Measurements from ENCODE around the gene SLC25A43. TPM values are rescaled to one million over a fixed set of nuclear protein-coding genes. Genes with fewer than 3 reads are reported as not detected.

SLC25A43 gene
- polyA plus RNA-seq, 1 of the 3 experiments (the other 2 are of a cell fraction): 13.2 TPM

- ChIA-PET CTCF (interaction anchor here (1.2 kb wide), 1 partner anchor 12 kb away, joined by 3 read pairs; no protein-coding TSS in a partner anchor), POLR2A (no interaction called here)
- Histone ChIP-seq H3K9ac (no peak overlapping the region), H4K20me1 (ENCODE audit: insufficient read depth) (no peaks in the 10 kb centered on the region), H3K4me3 (ENCODE audit: low read depth in 2 of 2, low read length in 1 of 2) (no peak overlapping the region), H3F3A (replicated peaks; ENCODE audit: insufficient read depth) (no peaks in the 10 kb centered on the region), H3K9me2 (no peaks in the 10 kb centered on the region), H3K4me2 (no peak overlapping the region), H3K9me3 (no peaks in the 10 kb centered on the region), H3K27me3 (ENCODE audit: insufficient read depth) (no peaks in the 10 kb centered on the region; the same call in 1 of the 2 replicates), H3K36me3 (replicated peaks in 1 of 2; ENCODE audit: control insufficient read depth in 1 of 2, insufficient read depth in 2 of 2, low read length in 1 of 2) (no peaks in the 10 kb centered on the region), H3K79me2 (ENCODE audit: insufficient read depth) (no peaks in the 10 kb centered on the region), H3K27ac (ENCODE audit: low read depth in 2 of 2, low read length in 1 of 2) (no peak overlapping the region), H2AFZ (ENCODE audit: low read depth) (no peak overlapping the region), H3K4me1 (ENCODE audit: control insufficient read depth in 1 of 2, insufficient read depth in 2 of 2, low read depth in 1 of 2, low read length in 1 of 2) (no peaks in the 10 kb centered on the region)
- no peak for TF ChIP-seq MEF2A (IDR thresholded peaks at IDR 0.05; ENCODE audit: borderline replicate concordance, low read depth)
- DNase-seq: no peak
- 18% methylated on average over 1 of the region's 1 CpG for WGBS (ENCODE audit: low lambda C conversion rate)
Measured at GRCh38 chrX:119381349-119381944, 17.7 kb upstream of the SLC25A43 start.

- Histone ChIP-seq H3K27ac (ENCODE audit: low read depth in 2 of 2, low read length in 1 of 2) (no peak overlapping the region), H2AFZ (ENCODE audit: low read depth) (no peak overlapping the region), H3K36me3 (replicated peaks in 1 of 2; ENCODE audit: control insufficient read depth in 1 of 2, insufficient read depth in 2 of 2, low read length in 1 of 2) (no peaks in the 10 kb centered on the region), H3K9me3 (no peaks in the 10 kb centered on the region), H3K79me2 (ENCODE audit: insufficient read depth) (no peaks in the 10 kb centered on the region), H4K20me1 (ENCODE audit: insufficient read depth) (no peaks in the 10 kb centered on the region), H3K9me2 (no peaks in the 10 kb centered on the region), H3K4me3 (ENCODE audit: low read depth in 2 of 2, low read length in 1 of 2) (no peak overlapping the region), H3K4me1 (ENCODE audit: control insufficient read depth in 1 of 2, insufficient read depth in 2 of 2, low read depth in 1 of 2, low read length in 1 of 2) (no peaks in the 10 kb centered on the region), H3F3A (replicated peaks; ENCODE audit: insufficient read depth) (no peaks in the 10 kb centered on the region), H3K9ac (no peak overlapping the region), H3K4me2 (no peak overlapping the region), H3K27me3 (ENCODE audit: insufficient read depth) (no peaks in the 10 kb centered on the region; the same call in 1 of the 2 replicates)
- no peak for TF ChIP-seq ZBTB33 (IDR thresholded peaks at IDR 0.05; ENCODE audit: borderline replicate concordance, low read depth)
- TF ChIP-seq FOXJ3 (CRISPR knock-in tag; IDR thresholded peaks at IDR 0.05): no peak
- TF ChIP-seq CHD2 (IDR thresholded peaks at IDR 0.05; ENCODE audit: low read length, partially characterized antibody): no peak
- no peak for TF ChIP-seq EZH2phosphoT487 (IDR thresholded peaks at IDR 0.05; ENCODE audit: borderline replicate concordance, low read depth)
- no peak for TF ChIP-seq USF2 (IDR thresholded peaks at IDR 0.05; ENCODE audit: borderline replicate concordance, low read depth, low read length)
- no peak for TF ChIP-seq GABPA (IDR thresholded peaks at IDR 0.05; ENCODE audit: low read depth)
- no peak for TF ChIP-seq PBX3 (IDR thresholded peaks at IDR 0.05)
- no peak for TF ChIP-seq NRF1 (IDR thresholded peaks at IDR 0.05; ENCODE audit: low read depth, low read length)
- TF ChIP-seq NFIC (IDR thresholded peaks at IDR 0.05; ENCODE audit: borderline replicate concordance): no peak
- no peak for TF ChIP-seq TCF12 (IDR thresholded peaks at IDR 0.05)
- no peak for TF ChIP-seq USF1 (IDR thresholded peaks at IDR 0.05; ENCODE audit: borderline replicate concordance, low read depth)
- TF ChIP-seq YY1 (IDR thresholded peaks at IDR 0.05; ENCODE audit: low read depth): no peak
- no peak for TF ChIP-seq IRF3 (IDR thresholded peaks at IDR 0.05; ENCODE audit: low read depth, low read length)
- no peak for TF ChIP-seq TAF1 (IDR thresholded peaks at IDR 0.05; ENCODE audit: borderline replicate concordance, low read depth, low read length)
- no peak for TF ChIP-seq FOSL2 (IDR thresholded peaks at IDR 0.05; ENCODE audit: borderline replicate concordance, low read depth)
- no peak for TF ChIP-seq MAX (IDR thresholded peaks at IDR 0.05; ENCODE audit: low read depth)
- TF ChIP-seq SMC3 (IDR thresholded peaks at IDR 0.05; ENCODE audit: low read depth, low read length): no peak
- POLR2A ChIA-PET: no interaction called here
- CTCF ChIA-PET: interaction anchor here (1.2 kb wide), 1 partner anchor 11 kb away, joined by 3 read pairs; no protein-coding TSS in a partner anchor
- DNase-seq: no peak
Measured at GRCh38 chrX:119382606-119383005, 16.5 kb upstream of the SLC25A43 start.
